ENCODE results near the gene MYO1D.
"Not testable (repeated sequence)": the region's sequence is repeated elsewhere in the genome, so short reads cannot be mapped to it uniquely, and the experiment has no call there.

Gene MYO1D

DNA sequence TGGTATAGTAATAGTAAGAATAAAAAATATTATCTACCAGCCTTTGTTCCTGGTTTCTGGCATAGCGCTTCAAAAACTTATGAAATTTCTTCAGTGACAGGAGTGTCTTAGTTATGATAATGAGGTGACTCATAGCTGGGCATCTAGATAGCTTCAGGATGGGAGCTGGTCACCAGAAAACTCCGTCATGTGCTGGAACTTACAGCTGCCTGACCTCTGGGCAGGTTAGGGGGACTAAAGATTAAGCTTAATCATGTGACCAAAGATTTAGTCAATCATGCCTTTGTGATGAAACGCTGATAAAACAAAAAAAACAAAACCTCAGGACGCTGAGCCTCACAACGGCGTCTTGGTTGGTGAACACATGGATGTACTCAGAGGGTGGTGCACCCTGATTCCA, 154.2 kb downstream of the MYO1D start:
- no peak for DNase-seq

- no peak for DNase-seq
Observed at GRCh38 chr17:32720671-32721070, 156.3 kb downstream of the MYO1D start.

DNA sequence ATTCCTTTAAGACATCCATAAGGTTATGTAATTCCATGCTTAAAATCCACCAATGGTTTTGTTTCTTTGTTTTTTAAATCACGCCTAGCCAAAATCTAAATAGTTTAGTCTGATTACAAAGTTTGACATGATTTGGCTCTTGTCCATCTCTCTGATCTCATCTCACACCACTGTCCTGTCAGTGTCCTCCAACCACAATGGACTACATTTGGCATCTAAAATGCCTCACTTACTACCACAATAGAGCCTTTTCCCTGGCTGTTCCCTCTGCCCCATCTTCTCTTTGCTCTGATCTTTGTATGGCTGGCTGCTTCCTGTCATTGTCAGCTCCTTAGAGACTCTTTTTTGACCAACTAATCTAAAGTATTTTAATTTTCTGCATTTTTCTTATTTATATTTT, 157.2 kb downstream of the MYO1D start:
- no peak for DNase-seq

DNA sequence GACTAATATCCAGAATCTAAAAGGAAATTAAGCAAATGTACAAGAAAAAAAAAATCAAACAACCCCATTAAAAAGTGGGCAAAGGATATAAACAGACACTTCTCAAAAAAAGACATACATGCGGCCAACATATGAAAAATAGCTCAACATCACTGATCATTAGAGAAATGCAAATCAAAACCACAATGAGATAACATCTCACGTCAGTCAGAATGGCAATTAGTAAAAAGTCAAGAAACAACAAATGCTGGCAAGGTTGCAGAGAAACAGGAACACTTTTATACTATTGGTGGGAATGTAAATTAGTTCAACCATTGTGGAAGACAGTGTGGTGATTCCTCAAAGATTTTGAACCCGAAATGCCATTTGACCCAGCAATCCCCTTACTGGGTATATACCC, 162.0 kb downstream of the MYO1D start:
- DNase-seq: not testable (repeated sequence)

DNA sequence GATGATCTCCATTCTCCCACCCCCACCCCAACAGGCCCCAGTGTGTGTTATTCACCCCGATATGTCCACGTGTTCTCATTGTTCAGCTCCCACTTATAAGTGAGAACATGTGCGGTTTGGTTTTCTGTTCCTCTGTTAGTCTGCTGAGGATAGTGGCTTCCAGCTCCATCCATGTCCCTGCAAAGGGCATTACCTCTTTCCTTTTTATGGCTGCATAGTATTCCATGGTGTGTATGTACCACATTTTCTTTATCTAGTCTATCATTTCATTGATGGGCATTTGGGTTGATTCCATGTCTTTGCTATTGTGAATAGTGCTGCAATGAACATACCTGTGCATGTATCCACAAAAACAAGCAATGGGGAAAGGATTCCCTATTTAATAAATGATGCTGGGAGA, 162.7 kb downstream of the MYO1D start:
- DNase-seq: not testable (repeated sequence)

GRCh38 chr17:32713081-32713480, 163.8 kb downstream of the MYO1D start:
- no peak for DNase-seq

- no peak for DNase-seq
Observed at GRCh38 chr17:32709562-32709961, 167.4 kb downstream of the MYO1D start.

DNA sequence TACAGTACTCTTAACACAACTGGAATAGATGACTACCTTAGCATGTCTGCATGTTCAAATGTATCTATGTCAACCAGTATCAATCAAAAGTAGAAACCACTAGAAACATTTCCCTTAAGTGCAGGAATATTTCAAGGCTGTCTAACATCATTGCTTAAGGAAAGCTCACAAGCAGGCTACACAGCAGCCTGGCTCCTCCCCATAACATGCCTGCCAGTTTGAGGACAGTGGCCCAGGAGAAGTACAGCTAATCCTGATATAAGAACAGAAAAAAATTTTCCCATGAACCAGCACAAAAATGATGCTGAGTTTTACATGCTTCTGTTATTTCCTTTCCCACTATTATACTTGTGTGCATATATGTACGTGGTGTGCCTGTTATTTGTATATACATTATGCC, 175.1 kb downstream of the MYO1D start:
- no peak for DNase-seq

DNA sequence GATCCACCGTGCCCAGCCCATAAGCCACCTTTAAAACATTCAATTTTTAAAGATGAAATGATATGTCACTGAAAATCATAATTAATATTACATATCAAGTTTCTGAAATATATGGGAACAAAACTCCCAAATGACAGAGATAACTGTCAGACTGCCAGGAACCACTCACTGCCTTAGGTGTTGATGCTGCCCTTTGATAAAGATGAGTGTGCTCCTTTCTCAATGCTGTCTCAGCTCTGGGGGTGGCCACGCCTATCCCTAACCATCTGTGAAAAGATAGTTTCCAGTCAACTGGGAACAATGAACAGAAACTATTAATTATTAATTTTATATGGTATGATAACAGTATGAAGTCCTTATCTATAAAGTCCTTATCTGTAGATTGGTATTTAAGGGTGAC, 177.7 kb downstream of the MYO1D start:
- no peak for DNase-seq

GRCh38 chr17:32697728-32698625, 178.9 kb downstream of the MYO1D start:
- DNase-seq: no peak

GRCh38 chr17:32696426-32696825, 180.5 kb downstream of the MYO1D start:
- no peak for DNase-seq

DNA sequence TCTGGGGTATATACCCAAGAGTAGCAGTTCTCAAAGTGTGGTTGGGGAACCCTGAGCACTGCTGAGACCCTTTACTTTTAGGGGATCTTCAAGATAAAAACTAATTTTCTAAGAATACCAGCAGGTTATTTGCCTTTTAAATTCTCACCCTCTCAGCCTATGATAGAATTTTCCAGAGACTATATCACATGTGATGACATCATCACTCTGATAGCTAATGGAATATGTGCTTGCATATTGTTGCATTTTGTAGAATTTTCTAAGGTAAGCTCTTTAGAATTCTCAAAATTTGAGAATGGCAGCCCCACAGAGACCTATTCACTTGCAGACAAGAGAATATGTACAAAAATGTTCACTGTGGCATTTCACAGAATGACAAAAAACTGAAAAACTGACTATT, 181.1 kb downstream of the MYO1D start:
- DNase-seq: no peak

DNA sequence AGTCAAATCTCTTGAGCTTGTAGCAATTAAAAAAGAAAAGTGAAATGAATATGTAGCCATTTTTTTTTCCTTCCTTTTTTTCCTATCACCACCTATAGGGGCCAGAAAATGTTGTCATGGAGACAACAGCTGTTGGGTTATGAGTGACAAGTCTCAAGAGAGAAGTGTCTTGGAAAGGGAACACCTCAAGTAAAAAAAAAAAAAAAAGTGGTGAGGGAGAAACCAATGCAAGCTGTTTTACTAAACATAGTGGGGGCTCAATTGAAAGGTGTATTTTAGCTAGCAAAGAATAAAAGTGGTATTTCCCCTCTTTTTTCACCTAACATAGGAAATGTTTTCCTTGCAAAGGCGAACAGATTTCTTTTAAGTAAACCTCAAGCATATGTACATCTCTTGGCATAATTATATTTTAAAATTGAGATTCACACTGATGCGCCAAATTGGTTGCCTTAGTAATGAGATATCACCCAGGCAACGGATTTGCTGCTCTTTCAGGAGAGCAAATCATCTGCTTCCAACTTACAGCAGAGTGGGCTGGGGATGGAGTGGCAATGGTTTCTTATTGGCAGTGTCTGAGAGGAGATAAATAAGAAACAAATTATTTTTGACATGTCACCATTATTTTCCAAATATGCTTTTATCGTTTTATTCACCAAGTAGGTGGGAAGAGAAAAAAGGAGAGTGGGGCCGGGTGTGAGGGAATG, 183.6 kb downstream of the MYO1D start:
- DNase-seq: no peak

- no peak for DNase-seq
Observed at GRCh38 chr17:32692179-32692578, 184.7 kb downstream of the MYO1D start.

GRCh38 chr17:32689348-32689747, 187.6 kb downstream of the MYO1D start:
- no peak for DNase-seq

- DNase-seq: no peak
Observed at GRCh38 chr17:32688221-32688620, 188.7 kb downstream of the MYO1D start.

DNA sequence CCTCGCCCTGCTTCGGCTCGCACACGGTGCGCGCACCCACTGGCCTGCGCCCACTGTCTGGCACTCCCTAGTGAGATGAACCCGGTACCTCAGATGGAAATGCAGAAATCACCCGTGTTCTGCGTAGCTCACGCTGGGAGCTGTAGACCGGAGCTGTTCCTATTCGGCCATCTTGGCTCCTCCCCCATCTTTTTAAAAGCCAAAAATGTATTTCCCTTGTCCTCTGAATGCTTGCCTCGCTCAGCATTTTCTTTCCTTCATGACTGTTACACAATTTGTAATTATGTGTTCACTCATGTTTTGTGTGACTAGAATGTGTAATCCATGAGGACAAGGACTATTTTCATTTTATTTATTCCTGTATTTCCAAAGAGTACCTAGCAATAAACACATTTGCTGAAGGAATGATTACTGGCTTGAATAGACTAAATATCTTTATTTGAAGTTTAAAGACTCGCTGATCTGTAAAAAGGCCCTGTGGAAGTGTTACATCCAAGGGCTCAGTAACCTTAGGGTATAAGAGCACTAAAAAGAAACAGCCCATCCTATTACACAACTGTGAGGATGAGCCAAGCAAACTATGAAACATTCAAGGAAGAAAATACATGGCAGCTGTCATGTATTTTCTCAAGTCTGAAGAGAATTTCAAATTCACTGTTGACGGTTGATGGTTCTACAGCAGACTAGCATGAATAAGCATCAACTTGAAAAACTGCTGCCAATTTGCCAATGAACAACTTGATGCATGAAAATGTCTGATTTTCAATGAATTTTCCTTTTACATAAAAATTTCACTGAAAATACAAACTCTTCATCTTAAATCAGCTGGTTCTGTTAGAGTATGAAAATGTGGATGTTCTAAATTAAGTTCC, 192.6 kb downstream of the MYO1D start:
- no peak for DNase-seq

- DNase-seq: no peak
Observed at GRCh38 chr17:32673964-32674363, 203.0 kb downstream of the MYO1D start.

GRCh38 chr17:32672711-32673110, 204.2 kb downstream of the MYO1D start:
- no peak for DNase-seq

DNA sequence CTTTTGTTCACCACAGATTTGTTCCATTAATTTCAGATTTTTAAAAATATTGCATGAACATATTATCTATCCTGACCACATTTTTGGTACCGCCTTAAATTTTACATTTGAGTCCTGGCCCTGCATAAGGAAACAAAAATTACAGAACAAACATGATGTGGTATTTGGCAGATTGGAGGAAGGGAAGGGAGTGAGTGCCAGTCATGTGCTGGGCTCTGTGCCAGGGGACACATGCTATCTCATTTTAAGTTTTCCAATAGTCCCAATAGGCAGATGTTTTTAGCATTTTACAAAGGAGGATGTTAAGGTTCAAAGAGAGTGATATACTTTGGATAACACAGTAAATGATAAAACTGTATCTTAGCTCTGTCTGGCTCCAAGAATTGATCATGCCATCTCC, 205.0 kb downstream of the MYO1D start:
- DNase-seq: no peak

- DNase-seq: no peak
Observed at GRCh38 chr17:32664936-32665583, 211.9 kb downstream of the MYO1D start.

- no peak for DNase-seq
Observed at GRCh38 chr17:32660496-32660985, 216.4 kb downstream of the MYO1D start.

Data from central memory CD4-positive, alpha-beta T cell (primary cell).